HAP-1 (cell line): ENCODE results near the gene CYLD.

Source experiments
- DNase-seq, 2 experiments: peaks; one replicate each; pipeline ENCODE4 v3.0.0-alpha.2; 2016 to 2020; ENCODE audit warnings: low spot score in 2 of 2
- H3K27me3 ChIP-seq: fragments of 250-450 bp; sonication (Bioruptor Pico); 2 replicates; pipeline ENCODE4 v1.5.1; 2020; ENCODE audit warnings: low read depth, mild to moderate bottlenecking, moderate library complexity
- H3K36me3 ChIP-seq: fragments of 250-450 bp; sonication (Bioruptor Pico); replicated peaks from 2 replicates; pipeline ENCODE4 v1.5.1; 2020; ENCODE audit warnings: mild to moderate bottlenecking
- H3K4me1 ChIP-seq: fragments of 250-450 bp; sonication (Bioruptor Pico); 2 replicates; pipeline ENCODE4 v1.5.1; 2020; ENCODE audit warnings: mild to moderate bottlenecking
- H3K4me3 ChIP-seq: fragments of 250-450 bp; sonication (Bioruptor Pico); 2 replicates; pipeline ENCODE4 v1.5.1; 2020; ENCODE audit warnings: mild to moderate bottlenecking, moderate library complexity
- H3K9me3 ChIP-seq: fragments of 250-450 bp; sonication (Bioruptor Pico); 2 replicates; pipeline ENCODE4 v1.5.1; 2020; ENCODE audit warnings: mild to moderate bottlenecking, moderate library complexity
- in situ Hi-C: fragments of 300-500 bp; cut with MboI; formaldehyde crosslinking; loops from 3 replicates; pipeline ENCODE4 v1.14.3; 2020; ENCODE audit warnings: low sequenced_read_pairs, inconsistent platforms, mixed read lengths

The CYLD gene

GRCh38 chr16:50741781-50742575, at the start of gene CYLD:
TSS of gene CYLD (plus strand) at chr16:50742086. CDS start at chr16:50749699, 7,613 bp downstream.
- peaks cover 7% of the 10 kb centered on the region; the same call in 1 of the 2 replicates for H3K27me3 ChIP-seq
- DNase-seq = peak; percentile 98 to 99
- H3K36me3 ChIP-seq = peaks cover 3% of the 10 kb centered on the region; the same call in 1 of the 2 replicates
- peaks cover 15% of the 10 kb centered on the region for H3K4me1 ChIP-seq
- in situ Hi-C loops = no loop called here
- peak within 1 kb of the TSS; percentile 58 for H3K4me3 ChIP-seq
- no peaks in the 10 kb centered on the region for H3K9me3 ChIP-seq

GRCh38 chr16:50692644-50692998, 49.3 kb upstream of the CYLD start:
- H3K9me3 ChIP-seq = no peaks in the 10 kb centered on the region

GRCh38 chr16:50692999-50693781, 48.7 kb upstream of the CYLD start, which contains the start of gene NOD2:
TSS of gene NOD2 (plus strand) at chr16:50693606. CDS start at chr16:50699496, 5,890 bp downstream.
- DNase-seq = peak; percentile 8 to 54
- 0 out of 2 replicates have a peak, but pooled peaks cover 3% of the 10 kb centered on the region for H3K27me3 ChIP-seq
- in situ Hi-C loops = no loop called here
- no peaks in the 10 kb centered on the region for H3K4me1 ChIP-seq
- no peaks in the 10 kb centered on the region for H3K36me3 ChIP-seq
- no peaks in the 10 kb centered on the region for H3K9me3 ChIP-seq
- H3K4me3 ChIP-seq = peak within 1 kb of the TSS; percentile 33

More at GRCh38 chr16:50692644-50692998, 49.3 kb upstream of the CYLD start:
- no peak for DNase-seq
- in situ Hi-C loops = no loop called here
- Histone ChIP-seq H3K27me3 (0 out of 2 replicates have a peak, but pooled peaks cover 3% of the 10 kb centered on the region), H3K4me3 (no peak overlapping the region), H3K36me3 (no peaks in the 10 kb centered on the region), H3K4me1 (no peaks in the 10 kb centered on the region)

GRCh38 chr16:50694206-50694605, 47.7 kb upstream of the CYLD start:
- Histone ChIP-seq H3K4me1 (no peaks in the 10 kb centered on the region), H3K4me3 (no peak overlapping the region), H3K9me3 (no peaks in the 10 kb centered on the region), H3K36me3 (no peaks in the 10 kb centered on the region), H3K27me3 (no peaks in the 10 kb centered on the region)
- in situ Hi-C loops = no loop called here
- no peak for DNase-seq

- no peaks in the 10 kb centered on the region for H3K27me3 ChIP-seq
- H3K9me3 ChIP-seq = no peaks in the 10 kb centered on the region
- H3K4me1 ChIP-seq = no peaks in the 10 kb centered on the region
- no peak for DNase-seq
- H3K36me3 ChIP-seq = no peaks in the 10 kb centered on the region
- in situ Hi-C loops = no loop called here
- H3K4me3 ChIP-seq = no peak overlapping the region
These were observed 46.6 kb upstream of the CYLD start for GRCh38 chr16:50695017-50696000.

- no peak for DNase-seq
- in situ Hi-C loops = no loop called here
- Histone ChIP-seq H3K4me3 (no peak overlapping the region), H3K36me3 (no peaks in the 10 kb centered on the region), H3K9me3 (no peaks in the 10 kb centered on the region), H3K27me3 (no peaks in the 10 kb centered on the region), H3K4me1 (no peaks in the 10 kb centered on the region)
These were observed 45.8 kb upstream of the CYLD start for GRCh38 chr16:50696126-50696525.

- DNase-seq = peak in 1 of 2 experiments; percentile 41
- no peak overlapping the region for H3K4me3 ChIP-seq
- no peaks in the 10 kb centered on the region for H3K27me3 ChIP-seq
- H3K36me3 ChIP-seq = no peaks in the 10 kb centered on the region
- H3K9me3 ChIP-seq = no peaks in the 10 kb centered on the region
- in situ Hi-C loops = no loop called here
- H3K4me1 ChIP-seq = no peaks in the 10 kb centered on the region
These were observed 45.1 kb upstream of the CYLD start for GRCh38 chr16:50696575-50697420.

- in situ Hi-C loops = no loop called here
- DNase-seq = no peak
- Histone ChIP-seq H3K27me3 (no peaks in the 10 kb centered on the region), H3K9me3 (no peaks in the 10 kb centered on the region), H3K36me3 (no peaks in the 10 kb centered on the region), H3K4me1 (no peaks in the 10 kb centered on the region), H3K4me3 (no peak overlapping the region)
These were observed 44.5 kb upstream of the CYLD start for GRCh38 chr16:50697421-50697715.

- H3K9me3 ChIP-seq = no peaks in the 10 kb centered on the region
- no peaks in the 10 kb centered on the region for H3K36me3 ChIP-seq
- H3K4me3 ChIP-seq = no peak overlapping the region
- DNase-seq = no peak
- H3K27me3 ChIP-seq = no peaks in the 10 kb centered on the region
- in situ Hi-C loops = no loop called here
- no peaks in the 10 kb centered on the region for H3K4me1 ChIP-seq
These were observed 43.8 kb upstream of the CYLD start for GRCh38 chr16:50697881-50698767.

GRCh38 chr16:50699326-50700159, 42.3 kb upstream of the CYLD start:
- DNase-seq = no peak
- no peaks in the 10 kb centered on the region for H3K4me1 ChIP-seq
- H3K9me3 ChIP-seq = peaks cover 10% of the 10 kb centered on the region; the same call in 1 of the 2 replicates
- no peaks in the 10 kb centered on the region for H3K27me3 ChIP-seq
- H3K36me3 ChIP-seq = no peaks in the 10 kb centered on the region
- in situ Hi-C loops = no loop called here
- no peak overlapping the region for H3K4me3 ChIP-seq

GRCh38 chr16:50702725-50703124, 39.2 kb upstream of the CYLD start:
- in situ Hi-C loops = no loop called here
- peaks cover 17% of the 10 kb centered on the region; the same call in 1 of the 2 replicates for H3K9me3 ChIP-seq
- DNase-seq = no peak
- no peaks in the 10 kb centered on the region for H3K27me3 ChIP-seq
- H3K4me3 ChIP-seq = no peak overlapping the region
- H3K4me1 ChIP-seq = no peaks in the 10 kb centered on the region
- no peaks in the 10 kb centered on the region for H3K36me3 ChIP-seq
